ENCODE results near the gene PPP1R9B. TPM values are rescaled to one million over a fixed set of nuclear protein-coding genes. Genes with fewer than 3 reads are reported as not detected.

Gene PPP1R9B
- total and polyA plus RNA-seq, 8 donors, result 13.5 to 34.6 (median 17.7) TPM

DNA sequence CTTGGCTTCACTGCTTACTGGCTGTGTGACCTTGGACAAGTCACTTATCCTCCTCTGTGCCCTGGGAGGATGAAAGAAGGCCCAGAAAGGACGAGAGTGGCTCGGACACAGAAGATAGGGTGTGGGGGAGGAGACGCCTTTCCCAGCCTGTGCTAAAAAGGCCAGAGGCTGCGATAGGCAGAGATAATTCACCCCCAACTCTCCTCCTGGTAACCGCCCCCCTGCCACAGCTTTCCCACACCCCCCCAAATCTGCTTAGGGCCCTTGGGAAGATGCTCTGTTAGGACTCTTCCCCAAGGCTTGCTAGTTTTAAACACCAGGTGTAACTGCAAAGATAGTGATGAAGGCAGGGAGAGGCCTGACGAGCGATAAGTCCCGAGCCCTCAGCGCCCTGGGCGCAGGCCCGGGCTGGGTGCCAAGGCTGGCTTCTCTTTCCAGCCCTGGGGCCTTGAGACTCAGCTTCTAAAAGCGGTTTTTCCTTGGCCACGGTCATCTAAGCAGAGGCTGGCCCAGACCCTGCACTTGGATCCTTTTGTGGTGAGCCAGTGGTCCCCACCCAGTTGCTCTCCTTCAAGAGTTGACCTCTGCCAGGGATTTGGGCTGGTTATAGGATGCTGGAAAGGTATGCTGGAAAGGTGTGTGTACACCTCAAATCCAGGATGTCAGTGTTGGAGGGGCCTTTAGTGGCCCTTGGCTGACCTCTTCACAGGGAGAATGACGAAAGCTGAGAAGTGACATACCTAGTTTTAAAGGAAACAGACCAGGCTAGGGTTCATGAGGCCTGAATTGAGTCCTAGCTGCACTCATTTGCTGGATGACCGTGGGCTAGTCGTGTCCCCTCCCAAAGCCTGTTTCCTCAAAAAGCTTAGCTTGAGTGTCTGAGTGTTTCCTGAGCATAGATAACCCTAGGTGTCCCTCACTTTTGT lies 3.4 kb upstream of the PPP1R9B start:
- Histone ChIP-seq H3K4me1 (peaks cover 0 to 11% (median 5%) of the 10 kb centered on the region in 3 donors), H3K4me3 (no peak overlapping the region), H3K9me3 (no peaks in the 10 kb centered on the region), H3K36me3 (no peaks in the 10 kb centered on the region), H3K27ac (no peak overlapping the region), H3K27me3 (no peaks in the 10 kb centered on the region)
- no peak for ATAC-seq
- FAIRE-seq, result no peak
- TF ChIP-seq, protein P1, sequence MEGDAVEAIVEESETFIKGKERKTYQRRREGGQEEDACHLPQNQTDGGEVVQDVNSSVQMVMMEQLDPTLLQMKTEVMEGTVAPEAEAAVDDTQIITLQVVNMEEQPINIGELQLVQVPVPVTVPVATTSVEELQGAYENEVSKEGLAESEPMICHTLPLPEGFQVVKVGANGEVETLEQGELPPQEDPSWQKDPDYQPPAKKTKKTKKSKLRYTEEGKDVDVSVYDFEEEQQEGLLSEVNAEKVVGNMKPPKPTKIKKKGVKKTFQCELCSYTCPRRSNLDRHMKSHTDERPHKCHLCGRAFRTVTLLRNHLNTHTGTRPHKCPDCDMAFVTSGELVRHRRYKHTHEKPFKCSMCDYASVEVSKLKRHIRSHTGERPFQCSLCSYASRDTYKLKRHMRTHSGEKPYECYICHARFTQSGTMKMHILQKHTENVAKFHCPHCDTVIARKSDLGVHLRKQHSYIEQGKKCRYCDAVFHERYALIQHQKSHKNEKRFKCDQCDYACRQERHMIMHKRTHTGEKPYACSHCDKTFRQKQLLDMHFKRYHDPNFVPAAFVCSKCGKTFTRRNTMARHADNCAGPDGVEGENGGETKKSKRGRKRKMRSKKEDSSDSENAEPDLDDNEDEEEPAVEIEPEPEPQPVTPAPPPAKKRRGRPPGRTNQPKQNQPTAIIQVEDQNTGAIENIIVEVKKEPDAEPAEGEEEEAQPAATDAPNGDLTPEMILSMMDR (IDR thresholded peaks at IDR 0.05), result no peak
- DNase-seq, result peak in 4 of 6 donors; percentile 52 to 82 (median 76)
- intact Hi-C loops (cut with DNase I), result no loop called here
- WGBS, 2 donors, result 36 to 40% methylated on average over 16 of the region's 16 CpGs

DNA sequence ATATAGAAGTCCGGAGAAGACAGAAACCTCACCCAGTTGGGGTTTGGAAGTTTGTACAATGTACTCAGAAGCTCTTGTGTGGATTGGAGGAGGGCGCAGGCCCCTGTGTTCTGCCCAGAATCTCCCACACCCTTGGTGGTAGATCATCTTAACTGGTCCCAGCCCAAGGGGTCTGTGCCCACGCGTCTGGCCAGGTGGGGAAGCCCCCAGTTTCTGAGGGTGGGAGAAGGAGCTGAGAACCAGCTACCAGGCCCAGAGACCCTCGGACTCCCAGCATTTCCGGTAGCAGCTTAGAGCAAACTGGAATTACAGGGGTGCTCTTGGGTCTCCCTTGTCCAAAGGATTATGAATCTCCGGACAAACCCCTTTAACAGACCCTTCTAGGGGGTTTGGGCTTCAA lies 2.3 kb upstream of the PPP1R9B start:
- FAIRE-seq (no peak), ATAC-seq (no peak), DNase-seq (peak in 1 of 6 donors; percentile 44)
- Histone ChIP-seq H3K9me3 (no peaks in the 10 kb centered on the region), H3K36me3 (no peaks in the 10 kb centered on the region), H3K27ac (peak overlapping the region in 1 of 4 donors; percentile 86), H3K4me1 (peaks cover 0 to 11% (median 5%) of the 10 kb centered on the region in 3 donors), H3K27me3 (no peaks in the 10 kb centered on the region), H3K4me3 (no peak overlapping the region)
- intact Hi-C loops (cut with DNase I), result no loop called here
- 74 to 75% methylated on average over 7 of the region's 7 CpGs for whole genome bisulfite sequencing, 2 donors
- TF ChIP-seq, protein P1 (IDR thresholded peaks at IDR 0.05), result no peak

DNA sequence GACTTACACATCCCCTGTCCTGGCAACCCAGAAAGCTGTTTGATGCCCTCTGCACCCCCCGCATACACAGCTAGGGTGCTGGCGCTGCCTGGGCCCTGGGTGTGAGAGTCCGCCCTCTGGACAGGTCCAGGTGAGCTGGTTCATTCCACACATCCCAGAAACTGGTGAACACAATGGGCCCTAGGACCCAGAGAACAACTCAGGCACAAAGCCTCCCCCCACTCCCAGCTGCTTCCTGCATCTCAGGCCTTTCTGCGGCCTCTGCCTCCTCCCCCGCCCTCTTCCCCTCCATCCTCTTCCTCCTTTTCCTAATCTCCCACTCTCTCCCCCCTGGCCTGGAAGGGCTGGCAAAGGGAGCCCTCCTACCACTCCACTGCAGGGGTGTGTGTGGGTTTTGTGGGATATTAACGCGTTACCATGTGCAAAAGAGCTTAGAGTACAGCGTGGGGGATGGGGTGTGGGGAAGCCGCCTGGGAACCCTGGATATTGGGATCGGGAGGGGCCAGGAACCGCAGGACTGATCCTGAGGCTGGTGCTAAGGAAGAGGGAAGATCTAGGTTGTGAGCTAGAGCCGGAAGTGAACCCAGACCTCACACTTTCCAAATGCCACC lies 1.6 kb upstream of the PPP1R9B start:
- intact Hi-C loops (cut with DNase I), result no loop called here
- ATAC-seq (peak; percentile 67 to 82 (median 76)), FAIRE-seq (no peak), DNase-seq (peak; percentile 72 to 90 (median 82))
- whole genome bisulfite sequencing, 2 donors, result 5 to 7% methylated on average over 12 of the region's 12 CpGs
- Histone ChIP-seq H3K4me1 (peaks cover 3 to 13% (median 7%) of the 10 kb centered on the region in 3 donors), H3K9me3 (no peaks in the 10 kb centered on the region), H3K27me3 (no peaks in the 10 kb centered on the region), H3K27ac (peak overlapping the region; percentile 28 to 86 (median 58)), H3K36me3 (no peaks in the 10 kb centered on the region), H3K4me3 (peak overlapping the region in 3 of 4 donors; percentile 70 to 93 (median 84))
- TF ChIP-seq, protein P1 (IDR thresholded peaks at IDR 0.05), result no peak

DNA sequence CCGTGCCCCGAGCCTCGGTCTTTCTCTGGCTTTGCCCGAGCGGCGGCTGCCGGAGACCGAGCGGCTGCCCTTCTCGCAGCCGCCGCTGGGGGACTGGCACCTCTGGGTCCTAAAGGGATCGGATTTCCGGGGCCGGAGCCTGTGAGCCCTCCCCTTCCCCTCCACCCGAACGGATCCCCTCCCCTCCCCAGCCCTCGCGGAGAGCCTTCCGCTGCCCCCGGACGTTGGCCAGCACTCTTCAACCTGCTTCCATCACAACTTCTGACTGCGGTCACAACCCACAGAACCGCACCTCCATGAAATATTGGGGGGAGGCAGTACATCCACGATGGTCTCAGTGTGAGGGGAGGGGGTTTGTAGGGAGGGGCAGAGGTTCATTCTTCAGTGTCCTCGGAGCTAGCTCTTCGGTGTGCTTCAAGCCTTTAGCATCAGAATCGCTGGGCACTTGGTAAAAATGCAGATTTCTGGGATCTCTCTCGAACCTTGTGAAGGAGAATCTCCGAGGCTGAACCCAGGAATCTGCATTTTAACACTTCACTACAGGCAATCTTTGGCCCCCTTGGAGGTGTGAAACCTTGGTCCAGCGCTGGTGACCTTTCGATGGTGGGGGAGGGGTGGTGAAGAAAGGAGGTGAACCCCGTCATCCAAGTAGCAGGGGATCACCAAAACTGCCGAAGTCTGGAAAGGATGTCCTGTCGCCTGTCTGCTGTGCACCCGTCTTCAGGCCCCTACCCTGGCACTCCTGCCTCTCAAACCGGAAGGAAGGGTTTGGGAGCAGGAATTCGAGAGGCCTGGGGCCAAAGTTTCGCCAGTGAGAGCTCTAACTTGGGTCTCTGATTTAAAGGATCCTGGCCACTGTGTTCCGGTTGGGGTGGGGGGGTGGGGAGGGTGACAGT lies 812 bp upstream of the PPP1R9B start:
- DNase-seq, result peak; percentile 84 to 94 (median 90)
- no peak for FAIRE-seq
- WGBS, 2 donors, result 1% methylated on average over 32 to 40 of the region's 40 CpGs
- H3K36me3 ChIP-seq, result no peaks in the 10 kb centered on the region
- peak; percentile 68 to 81 (median 75) for ATAC-seq
- H3K27ac ChIP-seq, result peak overlapping the region; percentile 53 to 86 (median 78)
- peaks cover 9 to 16% (median 15%) of the 10 kb centered on the region in 3 donors for H3K4me1 ChIP-seq
- peak overlapping the region; percentile 70 to 93 (median 80) for H3K4me3 ChIP-seq
- no peaks in the 10 kb centered on the region for H3K9me3 ChIP-seq
- TF ChIP-seq, protein P1 (IDR thresholded peaks at IDR 0.05), result peak; percentile 41 to 72 (median 46)
- H3K27me3 ChIP-seq, result no peaks in the 10 kb centered on the region
- intact Hi-C loops (cut with DNase I), result no loop called here
